ENCODE results near the gene SYTL1.

Gene SYTL1

DNA sequence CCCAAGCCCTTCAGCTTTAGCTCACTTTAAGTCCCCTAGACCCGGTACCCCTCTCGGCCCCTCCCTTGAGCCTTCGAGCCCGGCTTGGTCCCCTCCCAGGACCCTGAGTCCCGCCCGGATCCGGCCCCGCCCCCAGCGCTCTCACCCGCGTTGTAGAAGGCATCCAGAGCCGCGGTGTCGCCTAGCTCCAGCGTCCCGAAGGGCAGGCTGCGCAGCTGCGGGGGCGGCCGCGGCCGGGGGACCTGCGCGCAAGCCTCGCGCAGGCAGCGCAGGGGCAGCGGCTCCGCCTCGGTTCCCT is 24.2 kb downstream of the SYTL1 start:
- intact Hi-C loops (cut with DNase I; ENCODE audit: low total_unique reads): no loop called here
- Histone ChIP-seq H3K36me3 (peaks cover 29 to 39% (median 37%) of the 10 kb centered on the region in 3 donors), H3K9me3 (no peaks in the 10 kb centered on the region), H3K4me3 (peak overlapping the region; percentile 71 to 91), H3K27ac (peak overlapping the region; percentile 95 to 99), H3K4me1 (peaks cover 0 to 46% (median 29%) of the 10 kb centered on the region in 4 donors), H3K27me3 (no peaks in the 10 kb centered on the region)
- TF ChIP-seq, protein P1, sequence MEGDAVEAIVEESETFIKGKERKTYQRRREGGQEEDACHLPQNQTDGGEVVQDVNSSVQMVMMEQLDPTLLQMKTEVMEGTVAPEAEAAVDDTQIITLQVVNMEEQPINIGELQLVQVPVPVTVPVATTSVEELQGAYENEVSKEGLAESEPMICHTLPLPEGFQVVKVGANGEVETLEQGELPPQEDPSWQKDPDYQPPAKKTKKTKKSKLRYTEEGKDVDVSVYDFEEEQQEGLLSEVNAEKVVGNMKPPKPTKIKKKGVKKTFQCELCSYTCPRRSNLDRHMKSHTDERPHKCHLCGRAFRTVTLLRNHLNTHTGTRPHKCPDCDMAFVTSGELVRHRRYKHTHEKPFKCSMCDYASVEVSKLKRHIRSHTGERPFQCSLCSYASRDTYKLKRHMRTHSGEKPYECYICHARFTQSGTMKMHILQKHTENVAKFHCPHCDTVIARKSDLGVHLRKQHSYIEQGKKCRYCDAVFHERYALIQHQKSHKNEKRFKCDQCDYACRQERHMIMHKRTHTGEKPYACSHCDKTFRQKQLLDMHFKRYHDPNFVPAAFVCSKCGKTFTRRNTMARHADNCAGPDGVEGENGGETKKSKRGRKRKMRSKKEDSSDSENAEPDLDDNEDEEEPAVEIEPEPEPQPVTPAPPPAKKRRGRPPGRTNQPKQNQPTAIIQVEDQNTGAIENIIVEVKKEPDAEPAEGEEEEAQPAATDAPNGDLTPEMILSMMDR (IDR thresholded peaks at IDR 0.05): no peak
- peak; percentile 93 to 94 for DNase-seq

DNA sequence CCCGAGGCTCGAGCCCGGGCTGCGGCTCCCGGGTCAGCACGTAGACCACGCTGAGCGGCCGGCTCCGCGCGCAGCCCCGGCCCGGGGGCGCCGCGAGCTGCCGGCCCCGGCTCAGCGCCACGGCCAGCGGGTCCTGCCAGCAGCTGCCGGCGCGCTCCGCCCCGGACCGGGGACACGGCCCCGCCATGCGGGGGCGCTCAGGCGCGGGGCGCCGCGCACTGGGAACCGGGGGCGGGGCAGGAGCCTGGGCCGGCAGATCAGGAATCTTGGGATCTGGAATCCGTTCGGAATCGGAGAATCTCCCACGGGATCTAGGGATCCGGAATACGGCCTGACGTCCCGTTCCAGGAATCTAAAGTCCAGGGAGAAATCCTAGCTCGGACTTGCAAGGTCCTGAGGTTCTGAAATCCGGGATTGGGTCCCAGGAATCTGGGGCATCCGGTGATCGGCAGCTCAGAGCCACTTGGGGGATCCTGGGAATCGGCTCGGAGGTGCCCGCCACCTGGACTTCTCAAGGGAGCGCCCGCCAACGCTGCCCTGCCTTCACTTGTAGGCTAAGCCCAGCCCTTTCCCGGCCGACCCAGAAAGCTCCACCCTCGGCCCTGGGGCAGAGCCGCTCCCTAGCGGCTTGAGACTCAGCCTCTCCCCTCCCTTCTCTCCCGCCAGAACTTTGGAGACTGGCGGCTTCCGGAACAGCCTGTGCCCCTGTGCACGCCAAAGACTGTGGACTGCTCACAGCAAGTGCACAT is 24.8 kb downstream of the SYTL1 start, which contains the start of gene MAP3K6:
Gene MAP3K6 (minus strand): TSS at position 551 of the 749 bp plus-strand sequence. CDS start 364 bp downstream, at position 187.
- Histone ChIP-seq H3K4me3 (peak within 1 kb of the TSS; percentile 71 to 91), H3K27ac (peak within 1 kb of the TSS; percentile 95 to 99), H3K36me3 (peaks cover 24 to 34% (median 31%) of the 10 kb centered on the region in 3 donors), H3K27me3 (no peaks in the 10 kb centered on the region), H3K9me3 (no peaks in the 10 kb centered on the region), H3K4me1 (peaks cover 0 to 46% (median 29%) of the 10 kb centered on the region in 4 donors)
- intact Hi-C loops (cut with DNase I; ENCODE audit: low total_unique reads): no loop called here
- TF ChIP-seq, protein P1 (IDR thresholded peaks at IDR 0.05): peak; percentile 18 to 24
- DNase-seq: peak; percentile 95 to 98

DNA sequence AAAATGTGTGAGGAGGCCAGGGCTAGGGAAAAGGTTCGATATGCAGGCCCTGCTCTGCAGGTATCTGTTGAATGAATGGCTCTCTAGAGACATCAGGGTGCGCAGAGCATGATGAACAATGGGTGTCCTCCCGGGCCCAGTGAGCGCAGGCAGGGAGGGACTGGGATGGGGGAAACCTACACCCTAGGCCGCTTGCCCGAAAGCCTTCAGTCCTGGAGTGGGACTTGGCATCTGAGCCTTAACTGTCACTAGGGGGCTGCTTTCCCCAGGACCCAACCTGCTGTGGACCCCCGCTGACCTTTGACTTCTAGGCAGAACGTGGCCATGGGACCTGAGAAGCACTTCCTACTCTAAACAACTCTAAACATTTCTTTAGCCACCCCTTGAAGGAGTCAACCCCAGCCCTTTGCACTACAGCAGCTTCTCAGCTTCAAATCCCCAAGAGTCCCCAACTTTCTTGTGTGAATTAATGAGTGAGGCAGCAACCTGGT is 25.4 kb downstream of the SYTL1 start:
- Histone ChIP-seq H3K4me1 (peaks cover 0 to 46% (median 29%) of the 10 kb centered on the region in 4 donors), H3K4me3 (peak overlapping the region; percentile 71 to 91), H3K27ac (peak overlapping the region; percentile 95 to 99), H3K36me3 (peaks cover 18 to 28% (median 25%) of the 10 kb centered on the region in 3 donors), H3K9me3 (no peaks in the 10 kb centered on the region), H3K27me3 (no peaks in the 10 kb centered on the region)
- DNase-seq: no peak
- intact Hi-C loops (cut with DNase I; ENCODE audit: low total_unique reads): no loop called here
- TF ChIP-seq, protein P1 (IDR thresholded peaks at IDR 0.05): no peak

DNA sequence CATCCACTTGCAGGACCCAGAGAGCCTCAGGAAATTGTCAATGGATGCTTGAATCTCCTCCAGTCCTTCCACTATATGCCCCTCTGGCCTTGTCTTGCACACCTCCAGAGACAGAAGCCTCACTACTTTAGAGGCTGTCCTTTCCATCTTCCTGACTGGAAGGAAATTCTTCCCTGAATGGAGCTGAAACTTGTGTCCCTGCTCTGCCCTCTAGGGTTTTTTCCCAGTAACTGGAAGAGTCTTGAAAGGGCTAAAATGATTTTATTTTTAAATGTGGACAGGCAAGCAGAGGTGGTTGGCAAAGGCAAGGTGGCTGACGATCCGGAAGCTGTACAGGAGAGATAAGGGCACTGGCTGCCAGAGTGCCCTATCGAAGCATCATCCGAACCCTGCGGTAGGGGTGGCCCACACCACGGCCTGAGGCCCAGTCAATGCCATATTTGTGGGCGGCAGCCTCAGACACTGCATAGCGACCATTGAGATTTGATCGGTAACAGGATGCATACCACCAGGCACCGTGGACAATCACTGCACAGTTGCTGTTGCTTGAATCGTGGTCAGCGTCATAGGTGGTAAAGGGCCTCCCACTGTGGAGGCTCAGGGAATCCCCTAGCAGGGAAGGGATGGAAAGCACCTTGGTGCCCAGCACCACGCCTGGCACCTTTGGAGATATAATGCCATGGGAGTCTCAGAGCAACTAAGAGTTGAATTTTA is 27.2 kb downstream of the SYTL1 start:
- Histone ChIP-seq H3K36me3 (peaks cover 0 to 9% (median 7%) of the 10 kb centered on the region in 3 donors), H3K27me3 (no peaks in the 10 kb centered on the region), H3K9me3 (no peaks in the 10 kb centered on the region), H3K27ac (peak overlapping the region; percentile 35 to 95), H3K4me1 (peaks cover 0 to 43% (median 24%) of the 10 kb centered on the region in 4 donors), H3K4me3 (no peak overlapping the region)
- TF ChIP-seq, protein P1 (IDR thresholded peaks at IDR 0.05): no peak
- intact Hi-C loops (cut with DNase I; ENCODE audit: low total_unique reads): no loop called here
- DNase-seq: no peak

DNA sequence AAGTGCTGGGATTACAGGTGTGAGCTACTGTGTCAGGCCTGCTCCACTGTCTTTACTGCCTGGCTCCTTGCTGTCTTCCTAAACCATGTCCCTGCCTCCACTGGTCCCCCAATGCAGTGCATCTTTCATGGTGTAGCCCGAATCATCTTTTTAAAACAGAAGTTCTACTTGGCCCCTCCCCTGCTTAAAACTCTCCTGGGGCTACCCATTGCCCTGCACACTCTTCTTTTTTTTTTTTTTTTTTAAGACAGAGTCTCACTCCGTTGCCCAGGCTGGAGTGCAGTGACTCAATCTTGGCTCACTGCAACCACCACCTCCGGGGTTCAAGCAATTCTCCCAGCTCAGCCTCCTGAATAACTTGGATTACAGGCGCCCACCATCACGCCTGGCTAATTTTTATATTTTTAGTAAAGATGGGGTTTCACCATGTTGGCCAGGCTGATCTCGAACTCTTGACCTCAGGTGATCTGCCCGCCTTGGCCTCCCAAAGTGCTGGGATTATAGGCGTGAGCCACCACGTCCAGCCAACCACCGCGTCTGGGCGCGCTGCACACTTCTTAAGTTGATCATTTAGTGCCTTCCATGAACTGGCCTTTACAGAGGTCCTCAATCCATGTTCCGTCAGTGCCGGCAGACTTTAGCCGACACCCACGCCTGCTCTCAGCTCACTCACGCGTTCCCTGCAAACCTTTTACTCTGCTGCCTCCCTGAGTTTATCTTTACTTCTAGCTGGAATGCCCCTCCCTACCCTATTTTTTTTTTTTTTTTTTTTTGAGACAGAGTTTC is 30.4 kb downstream of the SYTL1 start:
- intact Hi-C loops (cut with DNase I; ENCODE audit: low total_unique reads): no loop called here
- Histone ChIP-seq H3K4me1 (peaks cover 0 to 26% (median 10%) of the 10 kb centered on the region in 4 donors), H3K27ac (no peak overlapping the region), H3K36me3 (no peaks in the 10 kb centered on the region), H3K27me3 (no peaks in the 10 kb centered on the region), H3K9me3 (no peaks in the 10 kb centered on the region), H3K4me3 (no peak overlapping the region)
- no peak for DNase-seq
- TF ChIP-seq, protein P1 (IDR thresholded peaks at IDR 0.05): no peak
